ENCODE measurements around the gene EMSY.

Gene EMSY

GRCh38 chr11:76469141-76469540 is 24.3 kb downstream of the EMSY start:
- TF ChIP-seq GATA1 (IDR thresholded peaks at IDR 0.05; ENCODE audit: low read depth, low read length): no peak
- no peak for TF ChIP-seq POLR2A (IDR thresholded peaks at IDR 0.05; ENCODE audit: low read length)
- no peak for DNase-seq

GRCh38 chr11:76471382-76471781 is 26.6 kb downstream of the EMSY start:
- no peak for DNase-seq
- TF ChIP-seq GATA1 (IDR thresholded peaks at IDR 0.05; ENCODE audit: low read depth, low read length) (no peak), POLR2A (IDR thresholded peaks at IDR 0.05; ENCODE audit: low read length) (no peak)

- TF ChIP-seq GATA1 (IDR thresholded peaks at IDR 0.05; ENCODE audit: low read depth, low read length) (no peak), POLR2A (IDR thresholded peaks at IDR 0.05; ENCODE audit: low read length) (no peak)
Observed at GRCh38 chr11:76480241-76480640, 35.4 kb downstream of the EMSY start.

GRCh38 chr11:76491644-76492043 is 46.8 kb downstream of the EMSY start:
- DNase-seq: no peak
- no peak for TF ChIP-seq GATA1 (IDR thresholded peaks at IDR 0.05; ENCODE audit: low read depth, low read length)
- TF ChIP-seq POLR2A (IDR thresholded peaks at IDR 0.05; ENCODE audit: low read length): no peak

More at GRCh38 chr11:76480241-76480640, 35.4 kb downstream of the EMSY start:
- no peak for DNase-seq

GRCh38 chr11:76493040-76493439 is 48.2 kb downstream of the EMSY start:
- no peak for DNase-seq
- TF ChIP-seq GATA1 (IDR thresholded peaks at IDR 0.05; ENCODE audit: low read depth, low read length): no peak
- no peak for TF ChIP-seq POLR2A (IDR thresholded peaks at IDR 0.05; ENCODE audit: low read length)

- no peak for TF ChIP-seq GATA1 (IDR thresholded peaks at IDR 0.05; ENCODE audit: low read depth, low read length)
- TF ChIP-seq POLR2A (IDR thresholded peaks at IDR 0.05; ENCODE audit: low read length): no peak
- no peak for DNase-seq
Observed at GRCh38 chr11:76493626-76494539, 49.1 kb downstream of the EMSY start.

- TF ChIP-seq POLR2A (IDR thresholded peaks at IDR 0.05; ENCODE audit: low read length) (no peak), GATA1 (IDR thresholded peaks at IDR 0.05; ENCODE audit: low read depth, low read length) (no peak)
Observed at GRCh38 chr11:76495019-76495418, 50.2 kb downstream of the EMSY start.

GRCh38 chr11:76496174-76496573 is 51.4 kb downstream of the EMSY start:
- no peak for DNase-seq
- no peak for TF ChIP-seq POLR2A (IDR thresholded peaks at IDR 0.05; ENCODE audit: low read length)
- no peak for TF ChIP-seq GATA1 (IDR thresholded peaks at IDR 0.05; ENCODE audit: low read depth, low read length)

More at GRCh38 chr11:76495019-76495418, 50.2 kb downstream of the EMSY start:
- no peak for DNase-seq

- DNase-seq: no peak
- TF ChIP-seq GATA1 (IDR thresholded peaks at IDR 0.05; ENCODE audit: low read depth, low read length) (no peak), POLR2A (IDR thresholded peaks at IDR 0.05; ENCODE audit: low read length) (no peak)
Observed at GRCh38 chr11:76501526-76502202, 56.8 kb downstream of the EMSY start.

- DNase-seq: no peak
- TF ChIP-seq GATA1 (IDR thresholded peaks at IDR 0.05; ENCODE audit: low read depth, low read length) (no peak), POLR2A (IDR thresholded peaks at IDR 0.05; ENCODE audit: low read length) (no peak)
Observed at GRCh38 chr11:76506833-76507232, 62.0 kb downstream of the EMSY start.

GRCh38 chr11:76510060-76511047 is 65.5 kb downstream of the EMSY start:
- TF ChIP-seq POLR2A (IDR thresholded peaks at IDR 0.05; ENCODE audit: low read length) (no peak), GATA1 (IDR thresholded peaks at IDR 0.05; ENCODE audit: low read depth, low read length) (no peak)
- DNase-seq: no peak

GRCh38 chr11:76512851-76513653 is 68.2 kb downstream of the EMSY start:
- no peak for TF ChIP-seq POLR2A (IDR thresholded peaks at IDR 0.05; ENCODE audit: low read length)
- no peak for TF ChIP-seq GATA1 (IDR thresholded peaks at IDR 0.05; ENCODE audit: low read depth, low read length)
- DNase-seq: peak; percentile 17 to 25

GRCh38 chr11:76513654-76514034 is 68.8 kb downstream of the EMSY start:
- TF ChIP-seq GATA1 (IDR thresholded peaks at IDR 0.05; ENCODE audit: low read depth, low read length) (no peak), POLR2A (IDR thresholded peaks at IDR 0.05; ENCODE audit: low read length) (no peak)
- DNase-seq: no peak

Measured in erythroblast (primary cell).